ENCODE results near the gene FH. TPM values are rescaled to one million over a fixed set of nuclear protein-coding genes. Genes with fewer than 3 reads are reported as not detected.

The FH gene
- total and polyA plus RNA-seq, 2 of the 13 experiments (the other 11 are each of a cell fraction or from before 2014, with no cell fraction given) = 39.2 to 152 TPM

DNA sequence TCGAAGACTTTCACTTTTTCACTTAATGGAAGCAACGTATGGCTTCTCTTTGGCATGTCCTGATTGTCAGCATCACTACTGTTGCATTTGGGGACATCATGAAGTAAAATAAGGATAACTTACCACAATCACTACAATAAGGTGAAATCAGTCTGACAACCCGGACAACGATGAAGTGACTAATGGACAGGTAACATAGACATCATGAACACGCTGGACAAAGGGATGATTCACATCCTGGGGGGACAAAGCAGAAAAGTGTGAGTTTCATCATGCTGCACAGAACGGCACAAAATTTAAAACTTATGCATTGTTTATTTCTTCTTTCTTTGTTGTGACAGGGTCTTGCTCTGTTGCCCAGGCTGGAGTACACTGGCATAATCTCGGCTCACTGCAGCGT is 53.9 kb downstream of the FH start:
- POLR2A ChIA-PET = no interaction called here
- Histone ChIP-seq H3K9ac (ENCODE audit: insufficient read depth, low read depth, low read length) (no peak overlapping the region), H3K9me3 (ENCODE audit: low read length) (no peaks in the 10 kb centered on the region), H3K36me3 (replicated peaks in 1 of 2; ENCODE audit: control insufficient read depth in 1 of 2, insufficient read depth in 2 of 2, low read length in 2 of 2) (no peaks in the 10 kb centered on the region), H3K27me3 (ENCODE audit: control insufficient read depth in 1 of 2, insufficient read depth in 2 of 2, low read length in 2 of 2) (no peaks in the 10 kb centered on the region), H3K79me2 (ENCODE audit: insufficient read depth, low read length) (no peaks in the 10 kb centered on the region), H2AFZ (ENCODE audit: low read length) (no peak overlapping the region), H3K4me3 (replicated peaks in 1 of 3; ENCODE audit: insufficient read depth in 1 of 3, low read depth in 2 of 3, low read length in 3 of 3) (no peak overlapping the region), H3K27ac (ENCODE audit: extremely low read length, insufficient read depth, low read length) (no peak overlapping the region), H4K20me1 (ENCODE audit: insufficient read depth, low read length) (no peaks in the 10 kb centered on the region), H3K4me2 (ENCODE audit: low read depth, low read length) (no peak overlapping the region), H3K4me1 (ENCODE audit: insufficient read depth, low read length) (no peaks in the 10 kb centered on the region)
- DNase-seq (ENCODE audit: low spot score) (no peak), ATAC-seq (no peak), FAIRE-seq (no peak)
- intact Hi-C loops (cut with micrococcal nuclease; ENCODE audit: unreplicated experiment) (no loop called here), in situ Hi-C loops (cut with HindIII; ENCODE audit: extremely low pct_ligation_motif_present, low pct_unique_long_range_greater_than_20kb) (no loop called here)
- CTCF ChIA-PET (ENCODE audit: low intra/inter-chr PET ratio, low total read pairs) = no interaction called here
- TF ChIP-seq FOXK1 (CRISPR knock-in tag; IDR thresholded peaks at IDR 0.05; ENCODE audit: borderline replicate concordance, low read depth) (no peak), NCOA5 (CRISPR knock-in tag; IDR thresholded peaks at IDR 0.05) (no peak), NR2F6 (IDR thresholded peaks at IDR 0.05) (no peak), NR2F6 (CRISPR knock-in tag; IDR thresholded peaks at IDR 0.05) (no peak), ZBTB7B (CRISPR knock-in tag; IDR thresholded peaks at IDR 0.05) (no peak), MLLT10 (CRISPR knock-in tag; IDR thresholded peaks at IDR 0.05) (no peak)
- no TSS peak for BruUV-seq (replicated peaks)
- WGBS (ENCODE audit: low lambda C conversion rate) = 28% methylated on average over 8 of the region's 8 CpGs

DNA sequence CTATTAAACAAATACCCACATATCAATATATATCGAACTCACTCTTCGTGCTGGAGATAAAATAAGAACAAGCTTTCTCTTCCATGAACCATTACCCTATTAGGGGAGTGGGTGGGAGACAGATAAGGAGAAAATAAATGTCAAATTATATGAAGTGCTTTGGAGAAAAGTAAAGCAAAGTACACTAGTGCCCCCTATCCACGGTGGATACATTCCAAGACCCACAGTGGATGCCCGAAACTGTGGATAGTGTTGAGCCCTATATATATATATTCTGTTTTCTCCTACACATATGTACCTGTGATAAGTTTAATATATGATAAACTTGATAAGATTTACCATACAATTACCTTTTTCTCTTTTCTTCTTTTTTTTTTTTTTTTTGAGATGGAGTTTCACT is 54.6 kb downstream of the FH start:
- ChIA-PET POLR2A (no interaction called here), CTCF (ENCODE audit: low intra/inter-chr PET ratio, low total read pairs) (no interaction called here)
- FAIRE-seq = no peak
- Histone ChIP-seq H3K4me1 (ENCODE audit: insufficient read depth, low read length) (no peaks in the 10 kb centered on the region), H3K9ac (ENCODE audit: insufficient read depth, low read depth, low read length) (no peak overlapping the region), H4K20me1 (ENCODE audit: insufficient read depth, low read length) (no peaks in the 10 kb centered on the region), H2AFZ (ENCODE audit: low read length) (no peak overlapping the region), H3K27ac (ENCODE audit: extremely low read length, insufficient read depth, low read length) (no peak overlapping the region), H3K4me2 (ENCODE audit: low read depth, low read length) (no peak overlapping the region), H3K27me3 (ENCODE audit: control insufficient read depth in 1 of 2, insufficient read depth in 2 of 2, low read length in 2 of 2) (no peaks in the 10 kb centered on the region), H3K9me3 (ENCODE audit: low read length) (no peaks in the 10 kb centered on the region), H3K36me3 (replicated peaks in 1 of 2; ENCODE audit: control insufficient read depth in 1 of 2, insufficient read depth in 2 of 2, low read length in 2 of 2) (no peaks in the 10 kb centered on the region), H3K4me3 (replicated peaks in 1 of 3; ENCODE audit: insufficient read depth in 1 of 3, low read depth in 2 of 3, low read length in 3 of 3) (no peak overlapping the region), H3K79me2 (ENCODE audit: insufficient read depth, low read length) (no peaks in the 10 kb centered on the region)
- DNase-seq (ENCODE audit: low spot score) = no peak
- no TSS peak for BruUV-seq (replicated peaks)
- no peak for ATAC-seq
- intact Hi-C loops (cut with micrococcal nuclease; ENCODE audit: unreplicated experiment) = no loop called here
- WGBS (ENCODE audit: low lambda C conversion rate) = 36% methylated on average over 4 of the region's 4 CpGs
- TF ChIP-seq ZNF670 (CRISPR knock-in tag; IDR thresholded peaks at IDR 0.05; ENCODE audit: borderline replicate concordance) (no peak), ZBTB42 (CRISPR knock-in tag; IDR thresholded peaks at IDR 0.05) (no peak), ZMYM3 (CRISPR knock-in tag; IDR thresholded peaks at IDR 0.05) (no peak), EED (CRISPR knock-in tag; IDR thresholded peaks at IDR 0.05) (no peak), ARNT2 (CRISPR knock-in tag; IDR thresholded peaks at IDR 0.05; ENCODE audit: low read depth) (no peak), SYNCRIP (IDR thresholded peaks at IDR 0.05; ENCODE audit: insufficient read depth, low read depth, low read length) (no peak), ZNF572 (CRISPR knock-in tag; IDR thresholded peaks at IDR 0.05) (no peak), EP300 (IDR thresholded peaks at IDR 0.05; ENCODE audit: low read depth in 2 of 2, low read length in 2 of 2) (no peak), EP300 (CRISPR knock-in tag; IDR thresholded peaks at IDR 0.05; ENCODE audit: borderline replicate concordance) (no peak), PHF8 (CRISPR knock-in tag; IDR thresholded peaks at IDR 0.05) (no peak), GLI4 (CRISPR knock-in tag; IDR thresholded peaks at IDR 0.05; ENCODE audit: borderline replicate concordance) (no peak), ZNF510 (CRISPR knock-in tag; IDR thresholded peaks at IDR 0.05; ENCODE audit: low read depth) (no peak), RBM22 (optimal IDR thresholded peaks at IDR 0.05; ENCODE audit: low read length) (no peak), ZNF317 (CRISPR knock-in tag; IDR thresholded peaks at IDR 0.05) (no peak)
- TF ChIP-seq, protein P1, sequence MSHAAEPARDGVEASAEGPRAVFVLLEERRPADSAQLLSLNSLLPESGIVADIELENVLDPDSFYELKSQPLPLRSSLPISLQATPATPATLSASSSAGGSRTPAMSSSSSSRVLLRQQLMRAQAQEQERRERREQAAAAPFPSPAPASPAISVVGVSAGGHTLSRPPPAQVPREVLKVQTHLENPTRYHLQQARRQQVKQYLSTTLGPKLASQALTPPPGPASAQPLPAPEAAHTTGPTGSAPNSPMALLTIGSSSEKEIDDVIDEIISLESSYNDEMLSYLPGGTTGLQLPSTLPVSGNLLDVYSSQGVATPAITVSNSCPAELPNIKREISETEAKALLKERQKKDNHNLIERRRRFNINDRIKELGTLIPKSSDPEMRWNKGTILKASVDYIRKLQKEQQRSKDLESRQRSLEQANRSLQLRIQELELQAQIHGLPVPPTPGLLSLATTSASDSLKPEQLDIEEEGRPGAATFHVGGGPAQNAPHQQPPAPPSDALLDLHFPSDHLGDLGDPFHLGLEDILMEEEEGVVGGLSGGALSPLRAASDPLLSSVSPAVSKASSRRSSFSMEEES (CRISPR knock-in tag; IDR thresholded peaks at IDR 0.05) = no peak
- in situ Hi-C loops (cut with HindIII; ENCODE audit: extremely low pct_ligation_motif_present, low pct_unique_long_range_greater_than_20kb) = no loop called here
